Vagina (tissue), 2 donors: ENCODE results near the gene STK38L.

Experiments used
- POLR2A ChIP-seq, 2 donors: fragments of 450-650 bp; IDR thresholded peaks; one replicate each; pipeline ENCODE4 v1.6.1; 2017; ENCODE audit warnings: antibody characterized with exemption in 2 of 2, mild to moderate bottlenecking in 2 of 2, moderate library complexity in 2 of 2
- POLR2AphosphoS5 ChIP-seq, 2 donors: sonication (generic); formaldehyde crosslinking; IDR thresholded peaks; one replicate each; pipeline ENCODE4 v1.9.0; 2017; ENCODE audit warnings: antibody characterized with exemption in 2 of 2, mild to moderate bottlenecking in 2 of 2, low read depth in 1 of 2; ENCODE audit not compliant: insufficient read depth in 1 of 2
- TF ChIP-seq, protein P1 (sequence below), 3 experiments: fragments of 450-650 bp in 2 of 3; fragments of 200-600 bp in 1 of 3; sonication (generic) in 1 of 3; IDR thresholded peaks; one replicate each; pipeline ENCODE4 v1.5.1; 2017 to 2019; ENCODE audit warnings: antibody characterized with exemption in 3 of 3, mild to moderate bottlenecking in 2 of 3, moderate library complexity in 2 of 3

DNA sequence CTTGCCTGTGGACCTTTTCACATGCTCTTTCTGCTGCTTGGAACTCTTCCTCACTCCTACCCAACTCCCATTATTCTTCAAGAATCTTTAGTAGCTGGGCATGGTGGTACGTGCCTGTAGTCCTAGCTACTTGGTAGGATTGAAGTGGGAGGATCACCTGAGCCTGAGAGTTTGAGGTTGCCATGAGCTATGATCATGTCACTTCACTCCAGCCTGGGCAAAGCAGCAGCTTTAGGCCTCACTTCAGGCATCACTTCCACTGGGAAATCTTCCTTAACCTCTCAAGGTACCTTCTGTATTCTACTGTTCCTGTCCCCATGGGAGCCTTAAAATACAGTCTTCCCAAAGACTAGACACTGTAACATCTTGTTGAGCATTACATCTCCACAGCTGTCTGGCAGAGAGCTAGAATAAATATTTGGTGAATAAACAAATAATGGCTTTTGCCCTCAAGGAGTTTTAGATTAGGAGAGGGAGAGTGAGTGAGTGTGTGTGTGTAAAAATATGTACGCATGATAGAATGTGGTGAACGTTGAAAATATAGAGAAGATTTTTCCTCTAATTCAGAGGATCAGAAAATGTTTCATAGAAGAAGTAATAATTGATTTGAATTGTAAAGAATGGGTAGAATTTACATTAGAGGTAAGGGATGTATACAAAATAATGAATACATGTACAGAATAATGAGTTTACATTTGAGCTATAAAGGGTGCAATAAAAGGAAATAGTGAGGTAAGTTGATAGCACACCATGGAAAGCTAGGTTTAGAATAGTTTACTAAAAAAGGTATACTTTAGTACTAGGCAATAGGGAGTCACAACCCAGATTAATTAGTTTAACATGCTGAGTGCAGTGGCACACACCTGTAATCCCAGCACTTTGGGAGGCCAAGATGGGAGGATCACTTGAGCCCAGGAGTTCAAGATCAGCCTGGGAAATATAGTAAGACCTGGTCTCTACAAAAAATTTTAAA lies 59.3 kb downstream of the STK38L start:
- TF ChIP-seq POLR2AphosphoS5 (IDR thresholded peaks at IDR 0.05; ENCODE audit: insufficient read depth in 1 of 2, low read depth in 1 of 2) (no peak), POLR2A (IDR thresholded peaks at IDR 0.05) (no peak)
- TF ChIP-seq, protein P1, sequence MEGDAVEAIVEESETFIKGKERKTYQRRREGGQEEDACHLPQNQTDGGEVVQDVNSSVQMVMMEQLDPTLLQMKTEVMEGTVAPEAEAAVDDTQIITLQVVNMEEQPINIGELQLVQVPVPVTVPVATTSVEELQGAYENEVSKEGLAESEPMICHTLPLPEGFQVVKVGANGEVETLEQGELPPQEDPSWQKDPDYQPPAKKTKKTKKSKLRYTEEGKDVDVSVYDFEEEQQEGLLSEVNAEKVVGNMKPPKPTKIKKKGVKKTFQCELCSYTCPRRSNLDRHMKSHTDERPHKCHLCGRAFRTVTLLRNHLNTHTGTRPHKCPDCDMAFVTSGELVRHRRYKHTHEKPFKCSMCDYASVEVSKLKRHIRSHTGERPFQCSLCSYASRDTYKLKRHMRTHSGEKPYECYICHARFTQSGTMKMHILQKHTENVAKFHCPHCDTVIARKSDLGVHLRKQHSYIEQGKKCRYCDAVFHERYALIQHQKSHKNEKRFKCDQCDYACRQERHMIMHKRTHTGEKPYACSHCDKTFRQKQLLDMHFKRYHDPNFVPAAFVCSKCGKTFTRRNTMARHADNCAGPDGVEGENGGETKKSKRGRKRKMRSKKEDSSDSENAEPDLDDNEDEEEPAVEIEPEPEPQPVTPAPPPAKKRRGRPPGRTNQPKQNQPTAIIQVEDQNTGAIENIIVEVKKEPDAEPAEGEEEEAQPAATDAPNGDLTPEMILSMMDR (IDR thresholded peaks at IDR 0.05), result no peak
